Measurements from ENCODE around the gene C10orf62.
A peak's percentile ranks its signal among the peaks of the same experiment; 100 is the strongest.
"Not testable (repeated sequence)": the region's sequence is repeated elsewhere in the genome, so short reads cannot be mapped to it uniquely, and the experiment has no call there.

C10orf62 gene

GRCh38 chr10:97566336-97566996 is 23.1 kb upstream of the C10orf62 start:
- DNase-seq = no peak

- DNase-seq = no peak
Measured at GRCh38 chr10:97567891-97568290, 21.6 kb upstream of the C10orf62 start.

GRCh38 chr10:97570146-97570788 is 19.3 kb upstream of the C10orf62 start:
- DNase-seq = no peak

- DNase-seq = no peak
Measured at GRCh38 chr10:97570789-97571471, 18.6 kb upstream of the C10orf62 start.

- no peak for DNase-seq
Measured at GRCh38 chr10:97571622-97572021, 17.9 kb upstream of the C10orf62 start.

- DNase-seq = peak; percentile 73
Measured at GRCh38 chr10:97572214-97572989, 17.1 kb upstream of the C10orf62 start, which contains the start of gene ANKRD2. Gene ANKRD2, plus strand, starts transcription at chr10:97572779. Its CDS starts 10 bp downstream, at chr10:97572789.

- no peak for DNase-seq
Measured at GRCh38 chr10:97573021-97573420, 16.5 kb upstream of the C10orf62 start.

- no peak for DNase-seq
Measured at GRCh38 chr10:97573672-97574071, 15.8 kb upstream of the C10orf62 start.

- no peak for DNase-seq
Measured at GRCh38 chr10:97574374-97575126, 15.0 kb upstream of the C10orf62 start.

GRCh38 chr10:97575127-97575668 is 14.3 kb upstream of the C10orf62 start:
- DNase-seq = no peak

GRCh38 chr10:97576487-97576886 is 13.0 kb upstream of the C10orf62 start:
- DNase-seq = not testable (repeated sequence)

GRCh38 chr10:97577701-97578100 is 11.8 kb upstream of the C10orf62 start:
- DNase-seq = no peak

- DNase-seq = no peak
Measured at GRCh38 chr10:97578171-97578844, 11.2 kb upstream of the C10orf62 start.

- no peak for DNase-seq
Measured at GRCh38 chr10:97580421-97581367, 8.8 kb upstream of the C10orf62 start.

- no peak for DNase-seq
Measured at GRCh38 chr10:97582169-97582568, 7.4 kb upstream of the C10orf62 start.

- DNase-seq = no peak
Measured at GRCh38 chr10:97583476-97583875, 6.0 kb upstream of the C10orf62 start.

GRCh38 chr10:97584060-97584797 is 5.3 kb upstream of the C10orf62 start, which contains the start of gene HOGA1:
Gene HOGA1, plus strand, starts transcription at chr10:97584389. Its CDS starts 315 bp downstream, at chr10:97584704.
- no peak for DNase-seq

GRCh38 chr10:97584798-97585438 is 4.6 kb upstream of the C10orf62 start:
- DNase-seq = no peak

- no peak for DNase-seq
Measured at GRCh38 chr10:97585439-97585811, 4.1 kb upstream of the C10orf62 start.
